HG03469 (cell line): Measurements from ENCODE around the gene CASQ2.

Experiments used
- ATAC-seq: cut with Tn5 transposase; IDR thresholded peaks from one replicate; pipeline ENCODE4 v1.9.1; 2021; ENCODE audit warnings: mild to moderate bottlenecking, moderate library complexity, moderate number of reproducible peaks; ENCODE audit not compliant: unreplicated experiment

Gene CASQ2

GRCh38 chr1:115740811-115741210 lies 27.7 kb downstream of the CASQ2 start:
- ATAC-seq: no peak

DNA sequence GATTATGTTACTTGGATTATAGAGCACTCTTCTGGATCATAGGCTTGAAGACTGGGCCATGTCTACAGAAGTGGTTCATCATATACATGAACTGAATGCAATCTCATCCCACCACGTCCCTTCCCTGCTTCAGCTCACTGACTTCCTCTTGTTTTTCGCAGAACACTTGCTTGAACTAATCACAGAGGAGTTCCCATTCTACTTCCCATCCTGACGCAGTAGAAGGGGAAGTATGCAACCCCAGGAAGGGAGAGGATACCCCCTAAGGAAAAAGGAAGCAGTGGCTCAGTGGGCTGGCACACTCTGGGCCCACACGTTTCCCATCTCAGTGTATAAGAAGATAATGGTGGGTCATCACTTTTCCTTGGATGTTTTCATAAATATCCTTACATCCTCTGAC lies 36.2 kb downstream of the CASQ2 start:
- no peak for ATAC-seq

DNA sequence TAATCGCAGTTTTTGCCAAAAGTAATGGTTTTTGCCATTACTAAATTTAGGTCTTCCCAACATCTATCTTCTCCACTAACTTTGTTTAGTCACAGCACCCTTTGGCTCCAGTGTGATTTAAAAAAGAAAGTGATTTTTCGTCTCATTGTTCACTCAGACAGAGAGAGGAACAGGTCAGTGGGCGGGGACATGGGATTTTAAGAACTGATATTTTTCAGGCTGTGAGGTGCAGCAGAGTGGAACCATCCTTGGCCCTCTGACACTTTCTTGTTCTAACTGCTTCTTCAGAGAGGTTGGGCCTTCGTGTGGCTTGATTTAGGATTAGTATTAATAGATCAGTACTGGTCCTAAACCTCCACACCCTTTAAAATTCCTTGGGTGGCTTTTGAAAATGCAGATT lies 38.8 kb downstream of the CASQ2 start:
- ATAC-seq: peak; percentile 92

DNA sequence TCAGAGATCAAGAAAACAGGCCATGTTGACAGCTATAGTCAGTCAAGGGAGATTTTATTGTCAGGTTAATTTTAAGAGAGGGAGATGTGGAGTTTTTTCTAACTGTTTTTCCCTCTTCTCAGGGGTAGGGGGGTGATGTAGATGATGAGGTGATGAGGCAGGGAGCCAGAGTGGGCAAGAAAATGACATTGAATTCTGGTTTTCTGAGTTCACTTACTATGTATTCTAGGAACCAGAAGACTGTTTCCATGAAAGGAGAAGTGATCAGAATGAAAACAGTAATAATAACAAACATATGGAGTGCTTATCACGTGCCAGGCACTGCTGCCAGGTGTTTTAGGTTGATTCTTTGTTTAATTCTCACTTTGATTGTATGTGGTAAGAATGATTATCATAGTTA lies 40.2 kb downstream of the CASQ2 start:
- ATAC-seq: no peak

DNA sequence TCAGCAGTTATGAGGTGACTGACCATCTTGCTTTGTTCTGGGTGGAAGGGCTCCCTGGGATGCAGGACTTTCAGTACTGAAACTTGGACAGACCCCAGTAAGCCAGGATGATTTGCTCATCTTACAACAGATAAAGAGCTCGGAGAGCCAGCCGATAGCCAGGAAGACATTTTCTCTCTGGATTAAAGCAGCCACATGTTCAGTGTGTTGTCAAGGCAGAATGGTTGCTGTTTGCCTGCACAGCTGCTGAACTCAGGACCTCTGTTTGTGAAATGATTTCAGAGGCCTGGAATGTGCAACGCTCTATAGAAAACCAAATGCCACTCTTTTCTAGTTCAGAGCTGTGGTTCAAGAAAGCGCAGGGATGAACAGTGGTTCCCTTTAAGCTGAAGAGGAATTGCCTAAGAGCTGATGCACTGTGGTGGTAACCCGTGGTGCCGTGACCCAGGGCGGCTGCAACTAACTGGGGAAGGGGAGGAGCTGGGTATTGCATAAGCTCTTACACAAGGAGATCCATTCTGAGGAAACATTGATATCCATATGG lies 40.7 kb downstream of the CASQ2 start:
- no peak for ATAC-seq

DNA sequence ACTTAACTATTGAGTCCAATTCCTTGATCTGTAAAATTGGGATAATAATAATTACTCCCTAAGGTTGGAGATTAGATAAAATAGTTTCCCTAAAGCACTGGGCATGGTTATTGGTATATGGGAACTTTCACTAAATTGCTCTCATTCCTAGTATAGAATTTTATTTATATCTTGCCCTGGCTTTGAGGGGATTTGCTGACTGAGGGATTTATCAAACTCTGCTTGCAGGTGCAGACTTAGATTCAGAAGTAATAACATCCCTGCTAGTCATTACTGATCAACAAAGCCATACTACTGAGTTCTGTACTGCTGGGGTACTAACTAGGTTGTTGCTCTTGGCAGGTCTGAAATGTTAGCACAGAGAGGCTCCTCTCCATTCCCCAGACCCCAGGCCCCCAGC lies 41.9 kb downstream of the CASQ2 start:
- no peak for ATAC-seq

- ATAC-seq: no peak
Observed at GRCh38 chr1:115726161-115726560, 42.4 kb downstream of the CASQ2 start.

GRCh38 chr1:115725600-115725999 lies 42.9 kb downstream of the CASQ2 start:
- ATAC-seq: no peak

DNA sequence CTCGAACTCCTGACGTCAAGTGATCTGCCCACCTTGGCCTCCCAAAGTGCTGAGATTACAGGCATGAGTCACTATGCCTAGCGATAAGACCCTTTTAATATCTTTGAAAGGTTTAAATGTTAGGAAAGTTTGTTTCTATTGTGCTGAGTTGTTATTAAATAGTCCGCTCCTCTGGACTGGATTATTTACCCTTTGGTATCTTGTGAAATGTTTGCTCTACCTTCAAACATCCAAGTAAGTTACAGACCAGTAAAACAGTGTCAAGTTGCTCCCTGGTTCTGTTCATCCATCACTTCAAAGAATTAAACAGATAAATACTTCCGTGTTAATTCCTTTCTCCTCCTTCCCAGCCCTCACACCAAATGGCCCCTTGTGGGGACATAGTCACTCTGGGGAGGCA lies 44.8 kb downstream of the CASQ2 start:
- ATAC-seq: no peak

GRCh38 chr1:115722221-115722620 lies 46.3 kb downstream of the CASQ2 start:
- ATAC-seq: no peak

DNA sequence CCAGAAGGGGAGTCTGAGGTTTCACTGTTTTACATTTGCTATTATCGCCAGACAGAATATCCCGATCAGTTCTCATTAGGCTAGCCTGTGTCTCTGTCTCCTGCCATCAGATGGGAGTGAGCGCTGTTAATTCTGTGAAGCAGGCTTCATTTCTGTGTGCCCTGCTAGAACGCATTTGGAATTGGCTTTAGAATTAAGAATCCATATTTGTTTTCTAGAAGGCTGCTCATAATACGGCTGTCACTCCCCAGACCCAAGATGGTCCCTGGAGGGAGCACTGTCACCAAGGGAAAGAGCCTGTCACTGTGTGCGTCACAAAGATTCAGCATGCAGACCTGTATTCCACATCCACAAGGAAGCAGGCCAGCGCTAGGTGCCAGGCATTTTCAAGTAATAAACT lies 49.2 kb downstream of the CASQ2 start:
- ATAC-seq: no peak

DNA sequence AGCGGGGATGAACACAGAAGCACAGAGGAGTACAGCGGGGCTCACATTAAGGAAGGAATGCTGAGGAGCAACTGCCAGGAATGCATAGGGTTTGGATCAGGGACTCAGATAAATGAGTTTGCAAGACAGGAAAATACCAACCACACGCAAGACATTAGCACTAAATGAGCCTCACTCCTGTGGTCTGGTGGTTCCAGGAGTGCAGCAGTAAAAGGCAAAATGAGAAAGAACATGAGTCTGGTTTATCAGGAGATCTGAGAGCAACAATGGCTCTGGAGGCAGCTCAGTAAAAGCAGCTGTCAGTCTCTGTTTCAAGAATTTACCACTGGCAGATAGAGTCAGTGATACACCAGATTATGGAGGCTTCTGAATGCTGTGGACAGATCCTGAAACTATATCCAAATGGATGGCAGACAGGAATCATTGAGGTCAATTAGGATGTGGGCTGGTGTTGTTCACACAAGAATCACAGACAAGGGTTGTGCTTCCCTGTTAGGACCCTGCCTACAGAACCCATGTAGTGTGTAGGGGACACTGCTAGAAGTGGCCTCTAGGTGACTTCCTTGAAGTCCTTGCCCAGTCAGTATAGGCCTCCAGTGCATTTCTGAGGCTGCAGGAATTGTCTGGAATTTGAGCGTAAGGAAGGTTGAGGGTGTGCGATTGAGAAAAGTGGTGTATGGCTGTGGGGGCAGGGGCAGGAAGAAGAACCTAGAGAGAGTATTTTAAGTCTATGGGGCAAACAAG lies 50.3 kb downstream of the CASQ2 start:
- no peak for ATAC-seq

- no peak for ATAC-seq
Observed at GRCh38 chr1:115717541-115717940, 51.0 kb downstream of the CASQ2 start.

GRCh38 chr1:115714572-115715141 lies 53.9 kb downstream of the CASQ2 start:
- no peak for ATAC-seq

GRCh38 chr1:115713906-115714305 lies 54.6 kb downstream of the CASQ2 start:
- ATAC-seq: no peak

GRCh38 chr1:115712911-115713609 lies 55.5 kb downstream of the CASQ2 start:
- no peak for ATAC-seq

GRCh38 chr1:115710859-115711624 lies 57.5 kb downstream of the CASQ2 start:
- no peak for ATAC-seq

DNA sequence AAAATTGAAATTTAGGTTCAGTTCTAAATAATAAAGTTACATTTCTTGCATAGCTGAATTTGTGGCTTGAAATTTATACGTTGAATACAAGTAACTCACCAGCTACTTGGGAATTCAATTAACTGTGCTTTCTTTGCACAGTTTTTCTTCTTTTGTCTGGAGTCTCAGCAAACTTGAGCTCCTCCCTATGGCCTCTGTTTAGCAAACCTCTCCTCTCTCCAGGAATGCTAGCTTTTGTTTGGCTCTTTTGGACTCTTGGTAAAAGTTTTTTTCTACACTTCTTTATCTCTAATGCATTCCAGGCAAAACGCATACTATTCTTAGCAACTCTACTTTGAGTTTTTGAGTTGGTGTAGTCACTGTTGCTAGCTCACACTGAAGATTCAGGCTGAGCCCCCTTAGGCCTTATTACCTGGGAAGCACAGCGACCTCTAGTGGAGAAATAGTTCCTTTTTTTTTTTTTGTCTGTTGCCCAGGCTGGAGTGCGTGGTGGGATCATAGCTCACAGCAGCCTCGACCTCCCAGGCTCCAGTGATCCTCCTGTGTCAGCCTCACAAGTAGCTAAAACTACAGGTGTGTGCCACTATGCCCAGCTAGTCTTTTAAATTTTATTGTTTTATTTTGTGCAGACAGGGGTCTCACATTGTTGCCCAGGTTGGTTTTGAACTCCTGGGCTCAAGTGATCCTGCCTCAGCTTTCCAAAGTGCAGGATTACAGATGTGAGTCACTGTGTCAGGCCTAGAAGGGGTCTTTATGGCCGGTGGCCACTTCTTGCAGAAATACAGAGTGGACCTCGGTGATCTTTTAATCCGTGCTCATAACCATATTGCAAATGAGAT lies 61.7 kb downstream of the CASQ2 start:
- no peak for ATAC-seq

DNA sequence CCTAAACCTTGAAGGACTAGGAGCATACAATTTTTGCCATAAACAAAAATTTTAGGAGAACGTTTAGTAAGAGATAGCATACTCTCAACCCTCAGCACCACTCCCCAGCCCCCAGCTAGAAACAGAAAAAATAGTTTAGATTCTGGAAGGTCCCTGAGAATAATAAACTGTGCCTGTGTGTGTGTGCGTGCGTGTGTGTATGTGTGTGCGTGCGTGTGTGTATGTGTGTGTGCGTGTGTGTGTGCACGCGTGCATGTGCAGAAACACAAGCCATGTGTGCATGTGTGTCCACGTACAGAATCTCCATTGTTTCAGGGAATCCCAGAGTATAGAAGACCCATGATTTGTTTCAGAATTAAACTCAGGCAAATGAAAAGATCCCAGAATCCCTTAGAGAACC lies 62.6 kb downstream of the CASQ2 start:
- ATAC-seq: no peak
